Pancreas (tissue), 10 donors: ENCODE data around the gene BAG3. TPM values are rescaled to one million over a fixed set of nuclear protein-coding genes. Genes with fewer than 3 reads are reported as not detected.

Experiments
- ATAC-seq, 4 donors: fragments of 200-7000 bp; cut with Tn5 transposase; one replicate each; pipeline versions ENCODE4 v1.8.0 to v1.9.1; 2020; ENCODE audit warnings: mild to moderate bottlenecking in 4 of 4, moderate library complexity in 4 of 4
- DNase-seq, 6 donors: peaks; one replicate each; pipeline ENCODE4 v3.0.0-alpha.2; 2020
- FAIRE-seq: peaks from 2 replicates; lab custom pipeline; 2012; peaks lifted over from hg19 to GRCh38; lab: Jason Lieb, UNC
- H3K27ac ChIP-seq, 4 donors: fragments of 200-600 bp; sonication (generic); 1 replicate in 3 of 4; 2 replicates in 1 of 4; pipeline versions ENCODE4 v1.5.0 to v1.8.0; 2020
- H3K27me3 ChIP-seq, 4 donors: fragments of 200-600 bp; one replicate each; pipeline ENCODE4 v1.8.0; 2021
- H3K36me3 ChIP-seq, 3 donors: fragments of 200-600 bp; sonication (generic) in 1 of 3; one replicate each; pipeline versions ENCODE4 v1.5.0 to v1.8.0; 2020 to 2021
- H3K4me1 ChIP-seq, 3 donors: fragments of 200-600 bp; one replicate each; pipeline ENCODE4 v1.8.0; 2021
- H3K4me3 ChIP-seq, 4 donors: fragments of 200-600 bp; sonication (generic) in 2 of 4; one replicate each; pipeline versions ENCODE4 v1.5.0 to v1.8.0; 2020 to 2021
- H3K9me3 ChIP-seq, 4 donors: fragments of 200-600 bp; one replicate each; pipeline ENCODE4 v1.8.0; 2021
- WGBS, 2 donors: extraction: QIAGEN DNeasy Blood & Tissue Kit; methylation state at CpG; one replicate each; pipeline ENCODE4 v1.1.7; 2013; 5-methylcytosine and 5-hydroxymethylcytosine counted together
- intact Hi-C, 3 donors: fragments of 100-400 bp; cut with DNase I; formaldehyde crosslinking; loops; one replicate each; pipeline versions ENCODE4 v1.11.1 to v1.14.2; 2022
- polyA plus RNA-seq, 2 donors: library from polyadenylated mRNA; stranded (reverse); fragments of 200-250 nt; gene quantifications; one replicate each; pipeline ENCODE4 v1.2.3, GENCODE V29; 2013
- total RNA-seq, 6 donors: library from RNA; stranded (reverse); fragmentation: NEBNext Ultra II Directional in 4 of 6; extraction: Animal tissue kit (Norgen Biotek cat#: 25700) in 4 of 6; gene quantifications; one replicate each; pipeline versions ENCODE4 v1.2.1 to v1.2.4, GENCODE V29; 2021 to 2023
- TF ChIP-seq, protein P1 (sequence below), 4 donors: fragments of 200-600 bp; sonication (generic) in 3 of 4; IDR thresholded peaks; one replicate each; pipeline versions ENCODE4 v1.5.0 to v1.8.0; 2021; ENCODE audit warnings: antibody characterized with exemption in 4 of 4
- donor health status: healthy with polysubstance abuse.
- donor health status: DM: no; HTN: no; CAD: no; lungs with moderate emphysema.
- donor health status: DM: no; HTN: no; CAD: no.
- donor health status: control.
- donor health status: control.
- donor health status: Bipolar disorder and iron deficiency.
- donor health status: DM: yes; HTN: yes; CAD: no.
- donor health status: DM: no; HTN: no; CAD: no.
- donor health status: DM: no; HTN: no; CAD: no.
- donor health status: DM: yes; HTN: yes; CAD: no.

BAG3 gene
- total and polyA plus RNA-seq, 8 donors: 6.4 to 16.8 (median 8.8) TPM

DNA sequence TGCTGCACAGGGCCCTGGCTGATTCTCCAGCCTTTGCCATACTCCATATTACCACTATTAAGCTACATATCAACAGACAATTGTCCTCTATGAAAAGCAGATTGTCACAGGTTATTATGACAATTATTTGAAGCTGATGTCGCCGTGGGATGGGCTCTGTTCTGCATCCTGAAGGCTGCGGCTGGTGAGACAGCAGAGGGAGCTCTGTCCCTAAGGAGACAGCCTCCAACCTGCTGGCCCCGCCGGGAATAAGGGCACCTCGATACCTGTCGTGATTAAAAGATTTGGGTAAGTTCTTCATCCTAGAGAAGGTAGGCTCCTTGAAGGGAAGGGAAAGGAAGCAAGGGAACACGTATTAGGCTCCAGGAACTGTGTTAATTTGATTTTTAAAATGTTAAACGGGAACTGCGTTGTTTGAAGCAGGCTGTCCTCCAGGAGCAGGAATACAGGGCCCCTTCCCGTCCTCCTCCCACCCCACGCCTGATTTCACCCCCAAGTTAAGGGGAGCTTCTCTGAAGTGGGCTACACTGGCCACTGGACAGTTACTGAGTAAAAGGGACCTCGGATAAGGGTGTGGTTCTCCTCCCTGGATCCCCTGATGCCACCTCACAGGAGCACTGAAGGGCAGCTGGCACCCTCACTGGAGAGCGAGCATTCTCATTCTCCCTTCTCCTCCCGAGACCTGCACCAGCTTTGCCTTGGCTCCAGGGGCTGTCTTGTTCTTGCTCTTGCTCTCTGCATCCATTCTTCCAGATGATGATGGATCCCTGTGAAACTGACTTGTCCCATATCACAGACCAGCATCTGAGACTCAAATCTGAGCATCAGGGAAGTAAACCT lies 42.6 kb upstream of the BAG3 start:
- no peak overlapping the region for H3K4me3 ChIP-seq
- H3K27me3 ChIP-seq: no peaks in the 10 kb centered on the region
- no peak for FAIRE-seq
- H3K4me1 ChIP-seq: no peaks in the 10 kb centered on the region
- H3K9me3 ChIP-seq: no peaks in the 10 kb centered on the region
- no peak overlapping the region for H3K27ac ChIP-seq
- intact Hi-C loops: no loop called here
- peak; percentile 73 to 93 (median 90) for ATAC-seq
- no peaks in the 10 kb centered on the region for H3K36me3 ChIP-seq
- peak in 5 of 6 donors; percentile 32 to 75 (median 47) for DNase-seq
- TF ChIP-seq, protein P1, sequence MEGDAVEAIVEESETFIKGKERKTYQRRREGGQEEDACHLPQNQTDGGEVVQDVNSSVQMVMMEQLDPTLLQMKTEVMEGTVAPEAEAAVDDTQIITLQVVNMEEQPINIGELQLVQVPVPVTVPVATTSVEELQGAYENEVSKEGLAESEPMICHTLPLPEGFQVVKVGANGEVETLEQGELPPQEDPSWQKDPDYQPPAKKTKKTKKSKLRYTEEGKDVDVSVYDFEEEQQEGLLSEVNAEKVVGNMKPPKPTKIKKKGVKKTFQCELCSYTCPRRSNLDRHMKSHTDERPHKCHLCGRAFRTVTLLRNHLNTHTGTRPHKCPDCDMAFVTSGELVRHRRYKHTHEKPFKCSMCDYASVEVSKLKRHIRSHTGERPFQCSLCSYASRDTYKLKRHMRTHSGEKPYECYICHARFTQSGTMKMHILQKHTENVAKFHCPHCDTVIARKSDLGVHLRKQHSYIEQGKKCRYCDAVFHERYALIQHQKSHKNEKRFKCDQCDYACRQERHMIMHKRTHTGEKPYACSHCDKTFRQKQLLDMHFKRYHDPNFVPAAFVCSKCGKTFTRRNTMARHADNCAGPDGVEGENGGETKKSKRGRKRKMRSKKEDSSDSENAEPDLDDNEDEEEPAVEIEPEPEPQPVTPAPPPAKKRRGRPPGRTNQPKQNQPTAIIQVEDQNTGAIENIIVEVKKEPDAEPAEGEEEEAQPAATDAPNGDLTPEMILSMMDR (IDR thresholded peaks at IDR 0.05): peak in 3 of 4 donors; percentile 25 to 40 (median 35)
- WGBS, 2 donors: 17 to 19% methylated on average over 15 of the region's 15 CpGs

DNA sequence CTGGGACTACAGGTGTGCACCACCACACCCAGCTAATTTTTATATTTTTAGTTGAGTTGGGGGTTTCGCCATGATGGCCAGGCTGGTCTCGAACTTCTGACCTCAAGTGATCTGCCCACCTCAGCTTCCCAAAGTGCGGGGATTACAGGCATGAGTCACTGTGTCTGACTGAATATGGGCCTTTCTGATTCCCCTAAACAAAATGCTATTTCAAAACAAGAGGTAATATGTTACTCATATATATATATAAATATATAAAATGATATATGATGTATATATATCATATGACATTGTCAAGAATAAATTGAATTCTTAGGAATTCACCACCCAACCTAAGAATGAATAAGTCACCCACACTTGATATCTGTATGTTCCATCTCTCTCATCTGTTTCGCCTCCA lies 41.7 kb upstream of the BAG3 start:
- H3K36me3 ChIP-seq: no peaks in the 10 kb centered on the region
- H3K4me1 ChIP-seq: no peaks in the 10 kb centered on the region
- TF ChIP-seq, protein P1 (IDR thresholded peaks at IDR 0.05): no peak
- H3K4me3 ChIP-seq: no peak overlapping the region
- intact Hi-C loops: no loop called here
- H3K27me3 ChIP-seq: no peaks in the 10 kb centered on the region
- no peak for FAIRE-seq
- H3K27ac ChIP-seq: no peak overlapping the region
- ATAC-seq: no peak
- WGBS, 2 donors: 87 to 89% methylated on average over 4 of the region's 4 CpGs
- no peaks in the 10 kb centered on the region for H3K9me3 ChIP-seq
- no peak for DNase-seq

DNA sequence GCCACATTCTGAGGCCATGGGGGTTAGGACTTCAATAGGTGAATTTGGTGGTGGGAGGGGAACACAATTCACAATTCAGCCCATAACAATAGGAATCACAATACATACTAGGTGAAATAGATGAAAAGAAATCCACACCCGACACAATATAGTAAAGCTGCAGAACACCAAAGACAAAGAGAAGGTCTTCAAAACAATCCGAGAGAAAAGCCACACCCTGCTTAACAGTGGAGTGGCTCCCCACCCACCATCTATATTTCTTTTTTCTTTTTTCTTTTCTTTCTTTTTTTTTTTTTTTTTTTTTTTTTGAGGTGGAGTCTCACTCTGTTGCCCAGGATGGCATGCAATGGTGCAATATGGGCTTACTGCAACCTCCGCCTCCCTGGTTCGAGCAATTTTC lies 39.7 kb upstream of the BAG3 start:
- no peaks in the 10 kb centered on the region for H3K4me1 ChIP-seq
- H3K4me3 ChIP-seq: no peak overlapping the region
- H3K9me3 ChIP-seq: no peaks in the 10 kb centered on the region
- DNase-seq: no peak
- no peak for ATAC-seq
- no peaks in the 10 kb centered on the region for H3K27me3 ChIP-seq
- H3K27ac ChIP-seq: no peak overlapping the region
- TF ChIP-seq, protein P1 (IDR thresholded peaks at IDR 0.05): no peak
- intact Hi-C loops: no loop called here
- WGBS, 2 donors: 72 to 81% methylated on average over 4 of the region's 4 CpGs
- H3K36me3 ChIP-seq: no peaks in the 10 kb centered on the region
- FAIRE-seq: no peak

DNA sequence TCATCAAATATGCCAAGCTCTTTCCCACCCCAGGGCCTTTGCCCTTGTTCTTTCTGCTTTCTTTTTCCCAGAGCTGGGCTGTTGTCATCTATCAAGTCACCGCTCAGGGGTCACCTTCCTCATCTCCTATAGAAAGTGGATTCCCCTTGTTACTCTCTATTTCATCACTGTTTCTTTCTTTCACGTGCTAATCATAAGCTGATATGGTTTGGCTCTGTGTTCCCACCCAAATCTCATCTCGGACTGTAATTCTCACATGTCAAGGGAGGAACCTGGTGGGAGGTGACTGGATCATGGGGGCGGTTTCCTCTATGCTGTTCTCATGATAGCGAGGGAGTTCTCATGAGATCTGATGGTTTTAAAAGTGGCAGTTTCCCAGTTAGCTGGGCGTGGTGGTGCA lies 37.4 kb upstream of the BAG3 start:
- WGBS, 2 donors: 87 to 88% methylated on average over 6 of the region's 6 CpGs
- H3K27me3 ChIP-seq: no peaks in the 10 kb centered on the region
- intact Hi-C loops: no loop called here
- no peak overlapping the region for H3K27ac ChIP-seq
- ATAC-seq (no peak), DNase-seq (no peak), FAIRE-seq (no peak)
- H3K4me1 ChIP-seq: no peaks in the 10 kb centered on the region
- H3K9me3 ChIP-seq: no peaks in the 10 kb centered on the region
- H3K4me3 ChIP-seq: no peak overlapping the region
- TF ChIP-seq, protein P1 (IDR thresholded peaks at IDR 0.05): no peak
- H3K36me3 ChIP-seq: no peaks in the 10 kb centered on the region

DNA sequence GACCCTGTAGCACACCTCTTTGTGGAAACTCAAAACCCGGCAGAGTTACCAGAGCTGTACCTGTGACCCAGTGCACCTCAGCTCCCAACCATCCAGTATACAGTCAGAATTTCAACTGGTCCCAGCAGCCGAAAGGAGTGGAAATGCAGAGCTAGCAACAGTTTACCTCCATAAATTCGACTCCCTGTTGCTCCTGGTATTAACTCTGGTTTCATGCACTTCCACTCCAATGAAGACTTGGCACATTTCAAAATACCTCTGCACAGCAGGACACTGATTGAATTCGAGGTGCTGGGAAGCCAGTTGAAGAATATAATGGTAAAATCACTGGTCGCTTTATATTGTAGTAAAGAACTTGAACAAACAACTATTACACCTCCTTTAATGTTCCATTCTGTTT lies 36.5 kb upstream of the BAG3 start:
- Histone ChIP-seq H3K36me3 (no peaks in the 10 kb centered on the region), H3K27me3 (no peaks in the 10 kb centered on the region), H3K9me3 (no peaks in the 10 kb centered on the region), H3K4me1 (no peaks in the 10 kb centered on the region), H3K27ac (no peak overlapping the region), H3K4me3 (no peak overlapping the region)
- ATAC-seq (no peak), FAIRE-seq (no peak), DNase-seq (no peak)
- intact Hi-C loops: no loop called here
- TF ChIP-seq, protein P1 (IDR thresholded peaks at IDR 0.05): no peak
- 71 to 74% methylated on average over 5 of the region's 5 CpGs for WGBS, 2 donors
